Measurements from ENCODE around the gene GLI3.

Gene GLI3

DNA sequence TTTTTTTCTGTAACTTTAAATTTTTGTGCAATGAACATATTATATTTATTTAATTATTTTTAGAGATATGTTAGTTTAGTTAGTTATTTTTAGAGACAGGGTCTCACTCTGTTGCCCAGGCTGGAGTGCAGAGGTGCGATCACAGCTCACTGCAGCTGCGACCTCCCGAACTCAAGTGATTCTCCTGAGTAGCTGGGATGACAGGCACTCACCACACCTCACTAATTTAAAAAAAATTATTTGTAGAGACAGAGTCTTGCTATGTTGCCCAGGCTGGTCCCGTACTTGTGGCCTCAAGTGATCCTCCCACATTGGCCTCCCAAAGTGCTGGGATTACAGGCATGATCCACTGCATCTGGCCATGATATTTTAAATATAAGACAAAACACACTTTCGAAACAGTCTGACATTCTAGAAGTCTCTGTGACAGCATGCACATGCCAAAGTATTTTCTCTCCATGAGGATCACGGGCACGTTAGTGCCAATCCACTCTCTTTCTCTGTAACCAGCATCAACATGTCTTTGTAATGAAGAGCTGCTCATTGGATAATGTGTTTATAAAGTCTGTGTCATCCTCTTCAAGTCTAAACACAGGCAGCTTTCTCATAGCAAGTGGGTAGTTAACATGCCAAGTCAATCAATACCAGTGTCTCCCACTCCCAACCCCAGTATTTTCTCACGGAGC lies 137.4 kb downstream of the GLI3 start:
- no peaks in the 10 kb centered on the region for H3K9me2 ChIP-seq (replicated peaks; ENCODE audit: low read depth, low read length)
- H3K9me3 ChIP-seq (ENCODE audit: insufficient read depth, low read depth, low read length) = no peaks in the 10 kb centered on the region
- no peaks in the 10 kb centered on the region for H3K79me2 ChIP-seq (ENCODE audit: insufficient read depth, low read length)
- no peaks in the 10 kb centered on the region for H3K27me3 ChIP-seq (ENCODE audit: insufficient read depth, low read length, poor library complexity, severe bottlenecking)
- no peaks in the 10 kb centered on the region for H3F3A ChIP-seq (ENCODE audit: low read depth)
- no peak for TF ChIP-seq EZH2phosphoT487 (IDR thresholded peaks at IDR 0.05; ENCODE audit: borderline replicate concordance)
- TF ChIP-seq, protein P1, sequence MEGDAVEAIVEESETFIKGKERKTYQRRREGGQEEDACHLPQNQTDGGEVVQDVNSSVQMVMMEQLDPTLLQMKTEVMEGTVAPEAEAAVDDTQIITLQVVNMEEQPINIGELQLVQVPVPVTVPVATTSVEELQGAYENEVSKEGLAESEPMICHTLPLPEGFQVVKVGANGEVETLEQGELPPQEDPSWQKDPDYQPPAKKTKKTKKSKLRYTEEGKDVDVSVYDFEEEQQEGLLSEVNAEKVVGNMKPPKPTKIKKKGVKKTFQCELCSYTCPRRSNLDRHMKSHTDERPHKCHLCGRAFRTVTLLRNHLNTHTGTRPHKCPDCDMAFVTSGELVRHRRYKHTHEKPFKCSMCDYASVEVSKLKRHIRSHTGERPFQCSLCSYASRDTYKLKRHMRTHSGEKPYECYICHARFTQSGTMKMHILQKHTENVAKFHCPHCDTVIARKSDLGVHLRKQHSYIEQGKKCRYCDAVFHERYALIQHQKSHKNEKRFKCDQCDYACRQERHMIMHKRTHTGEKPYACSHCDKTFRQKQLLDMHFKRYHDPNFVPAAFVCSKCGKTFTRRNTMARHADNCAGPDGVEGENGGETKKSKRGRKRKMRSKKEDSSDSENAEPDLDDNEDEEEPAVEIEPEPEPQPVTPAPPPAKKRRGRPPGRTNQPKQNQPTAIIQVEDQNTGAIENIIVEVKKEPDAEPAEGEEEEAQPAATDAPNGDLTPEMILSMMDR (conservative IDR thresholded peaks at IDR 0.05; ENCODE audit: low read length) = no peak
- H3K4me3 ChIP-seq (ENCODE audit: low read length, poor library complexity, severe bottlenecking) = no peak overlapping the region
- no peak overlapping the region for H3K4me2 ChIP-seq (ENCODE audit: low read depth, low read length, poor library complexity, severe bottlenecking)
- no peak overlapping the region for H3K9ac ChIP-seq (ENCODE audit: low read depth, low read length, poor library complexity, severe bottlenecking)
- no peaks in the 10 kb centered on the region for H4K20me1 ChIP-seq (ENCODE audit: insufficient read depth, low read length, poor library complexity, severe bottlenecking)
- no peak overlapping the region for H2AFZ ChIP-seq (ENCODE audit: low read length)
- no peaks in the 10 kb centered on the region for H3K36me3 ChIP-seq (ENCODE audit: insufficient read depth, low read length)
- H3K4me1 ChIP-seq (ENCODE audit: insufficient read depth, low read length, poor library complexity, severe bottlenecking) = no peaks in the 10 kb centered on the region

DNA sequence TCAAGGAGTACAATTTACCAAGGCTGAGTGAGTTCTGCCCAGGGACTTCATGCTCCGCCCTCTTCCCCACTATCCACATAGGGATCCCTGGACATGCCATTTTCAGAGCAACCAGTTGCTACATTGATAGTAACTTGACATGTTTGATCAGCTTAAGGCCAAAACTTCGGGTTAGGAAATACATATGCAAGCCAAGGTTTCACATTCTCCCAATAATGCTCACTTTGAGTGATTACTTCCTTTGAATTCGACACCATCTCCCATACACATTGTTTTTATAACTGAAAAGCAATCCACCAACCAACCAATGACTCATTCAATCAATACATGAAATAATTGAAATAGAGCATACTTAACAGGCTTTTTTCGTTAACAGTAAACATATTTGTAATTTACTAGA lies 137.9 kb downstream of the GLI3 start:
- no peaks in the 10 kb centered on the region for H3K36me3 ChIP-seq (ENCODE audit: insufficient read depth, low read length)
- no peaks in the 10 kb centered on the region for H3K79me2 ChIP-seq (ENCODE audit: insufficient read depth, low read length)
- no peaks in the 10 kb centered on the region for H3F3A ChIP-seq (ENCODE audit: low read depth)
- no peak overlapping the region for H3K4me3 ChIP-seq (ENCODE audit: low read length, poor library complexity, severe bottlenecking)
- H3K27me3 ChIP-seq (ENCODE audit: insufficient read depth, low read length, poor library complexity, severe bottlenecking) = no peaks in the 10 kb centered on the region
- H3K9me3 ChIP-seq (ENCODE audit: insufficient read depth, low read depth, low read length) = no peaks in the 10 kb centered on the region
- TF ChIP-seq, protein P1 (conservative IDR thresholded peaks at IDR 0.05; ENCODE audit: low read length) = no peak
- no peak for TF ChIP-seq EZH2phosphoT487 (IDR thresholded peaks at IDR 0.05; ENCODE audit: borderline replicate concordance)
- no peaks in the 10 kb centered on the region for H4K20me1 ChIP-seq (ENCODE audit: insufficient read depth, low read length, poor library complexity, severe bottlenecking)
- no peak overlapping the region for H3K9ac ChIP-seq (ENCODE audit: low read depth, low read length, poor library complexity, severe bottlenecking)
- H2AFZ ChIP-seq (ENCODE audit: low read length) = no peak overlapping the region
- H3K9me2 ChIP-seq (replicated peaks; ENCODE audit: low read depth, low read length) = no peaks in the 10 kb centered on the region
- H3K4me2 ChIP-seq (ENCODE audit: low read depth, low read length, poor library complexity, severe bottlenecking) = no peak overlapping the region
- H3K4me1 ChIP-seq (ENCODE audit: insufficient read depth, low read length, poor library complexity, severe bottlenecking) = no peaks in the 10 kb centered on the region

DNA sequence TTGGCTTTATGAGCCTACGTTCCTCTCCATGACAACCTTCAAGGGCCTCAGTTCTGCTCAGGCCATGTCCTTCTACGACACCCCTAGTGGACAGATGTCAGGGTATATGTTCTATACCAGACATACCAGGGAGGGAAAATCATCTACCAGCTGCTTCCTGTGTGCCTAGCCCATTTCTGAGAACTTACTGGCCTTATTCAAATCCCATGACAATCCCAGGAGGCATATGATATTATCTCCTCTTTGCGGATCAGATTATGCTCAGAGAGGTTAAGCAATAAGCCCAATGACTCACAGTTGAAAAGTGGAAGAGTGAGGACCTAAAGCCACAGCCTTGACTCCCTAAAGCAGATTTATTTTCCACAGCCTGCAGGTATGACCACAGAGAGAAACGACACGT lies 139.3 kb downstream of the GLI3 start:
- H3K27me3 ChIP-seq (ENCODE audit: insufficient read depth, low read length, poor library complexity, severe bottlenecking) = no peaks in the 10 kb centered on the region
- no peaks in the 10 kb centered on the region for H3K9me2 ChIP-seq (replicated peaks; ENCODE audit: low read depth, low read length)
- H3K4me3 ChIP-seq (ENCODE audit: low read length, poor library complexity, severe bottlenecking) = no peak overlapping the region
- no peak overlapping the region for H2AFZ ChIP-seq (ENCODE audit: low read length)
- no peak overlapping the region for H3K9ac ChIP-seq (ENCODE audit: low read depth, low read length, poor library complexity, severe bottlenecking)
- no peaks in the 10 kb centered on the region for H4K20me1 ChIP-seq (ENCODE audit: insufficient read depth, low read length, poor library complexity, severe bottlenecking)
- H3K9me3 ChIP-seq (ENCODE audit: insufficient read depth, low read depth, low read length) = no peaks in the 10 kb centered on the region
- H3K4me1 ChIP-seq (ENCODE audit: insufficient read depth, low read length, poor library complexity, severe bottlenecking) = no peaks in the 10 kb centered on the region
- TF ChIP-seq, protein P1 (conservative IDR thresholded peaks at IDR 0.05; ENCODE audit: low read length) = peak; percentile 25; the same call in 1 of the 2 replicates
- no peak for TF ChIP-seq EZH2phosphoT487 (IDR thresholded peaks at IDR 0.05; ENCODE audit: borderline replicate concordance)
- no peak overlapping the region for H3K4me2 ChIP-seq (ENCODE audit: low read depth, low read length, poor library complexity, severe bottlenecking)
- H3F3A ChIP-seq (ENCODE audit: low read depth) = no peaks in the 10 kb centered on the region
- H3K36me3 ChIP-seq (ENCODE audit: insufficient read depth, low read length) = no peaks in the 10 kb centered on the region
- no peaks in the 10 kb centered on the region for H3K79me2 ChIP-seq (ENCODE audit: insufficient read depth, low read length)

Measured in Loucy (cell line).